Stimulated activated CD4-positive, alpha-beta T cell treated with anti-CD3 and anti-CD28 coated beads, Interleukin-2, amount 100 ng/mL, for 4 hours (primary cell): ENCODE measurements around the gene CSMD2.

ENCODE experiments used
- DNase-seq: peaks from one replicate; pipeline ENCODE4 v3.0.0-alpha.2; 2020; ENCODE audit warnings: low read depth

CSMD2 gene

GRCh38 chr1:33601751-33602150, 563.3 kb downstream of the CSMD2 start:
- no peak for DNase-seq

DNA sequence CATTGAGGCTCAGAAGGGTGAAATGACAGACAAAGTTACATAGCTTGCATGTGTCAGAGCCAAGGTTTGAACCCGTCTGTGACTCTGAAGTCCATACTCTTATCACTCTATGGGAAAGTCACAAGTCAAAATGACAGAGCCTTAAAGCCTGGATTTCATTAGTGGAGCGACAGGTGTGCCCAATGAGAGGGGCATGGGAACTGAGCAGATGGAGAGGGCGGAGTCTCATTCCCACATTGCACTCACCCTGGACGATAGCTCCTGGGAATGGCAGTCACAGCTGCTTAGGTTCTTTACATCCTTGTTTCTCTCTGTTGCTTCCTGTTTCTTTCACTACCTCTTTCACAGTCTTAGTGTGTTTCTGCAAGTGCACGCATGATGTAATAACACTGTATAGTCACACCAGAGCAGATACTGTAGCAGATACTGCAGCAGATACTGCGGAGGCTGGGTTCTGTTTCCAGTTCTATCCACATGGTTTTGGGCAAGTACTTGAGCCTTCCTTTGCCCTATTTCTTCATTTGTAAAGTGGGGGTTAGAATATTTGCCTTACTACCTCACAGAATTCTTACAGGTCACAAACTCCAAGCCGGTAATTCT, 565.4 kb downstream of the CSMD2 start:
- DNase-seq = no peak

DNA sequence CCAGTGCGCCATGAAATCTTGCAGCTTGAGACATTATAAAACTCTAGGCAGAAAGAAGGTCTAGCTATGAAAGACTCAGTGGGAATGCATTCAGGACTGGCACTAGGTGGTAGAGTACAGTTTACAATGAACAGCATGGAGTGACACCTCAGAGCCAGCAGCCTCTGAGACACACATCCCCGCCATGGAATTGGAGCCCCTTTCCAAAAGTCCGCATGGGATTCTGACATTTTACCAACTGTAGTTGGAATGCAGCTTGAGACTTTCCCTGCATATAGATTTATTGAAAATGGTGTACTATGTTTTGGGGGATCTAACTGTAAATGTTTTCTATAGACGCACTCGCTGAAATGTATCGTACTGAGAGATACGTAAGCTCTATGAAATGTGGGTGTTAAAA, 576.3 kb downstream of the CSMD2 start:
- no peak for DNase-seq

DNA sequence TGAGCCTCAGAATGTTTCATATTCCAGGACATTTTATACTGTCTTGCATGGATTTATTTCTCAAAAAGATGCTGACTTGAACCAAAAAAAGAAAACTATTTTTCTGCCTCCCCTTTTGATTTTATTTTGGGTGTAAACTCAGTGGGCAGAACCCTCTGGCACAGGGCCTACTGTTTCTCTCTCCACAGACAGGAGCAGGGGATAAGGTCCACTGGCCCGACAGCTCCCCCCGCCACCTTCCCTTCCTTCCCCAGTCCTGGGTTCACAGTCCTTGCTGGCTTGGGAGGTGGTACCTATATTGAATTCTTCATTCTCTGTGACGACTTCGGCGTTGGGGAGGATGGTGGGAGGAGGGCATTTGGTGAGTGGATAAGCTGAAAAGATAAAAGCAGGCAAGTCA, 578.2 kb downstream of the CSMD2 start:
- DNase-seq = no peak

DNA sequence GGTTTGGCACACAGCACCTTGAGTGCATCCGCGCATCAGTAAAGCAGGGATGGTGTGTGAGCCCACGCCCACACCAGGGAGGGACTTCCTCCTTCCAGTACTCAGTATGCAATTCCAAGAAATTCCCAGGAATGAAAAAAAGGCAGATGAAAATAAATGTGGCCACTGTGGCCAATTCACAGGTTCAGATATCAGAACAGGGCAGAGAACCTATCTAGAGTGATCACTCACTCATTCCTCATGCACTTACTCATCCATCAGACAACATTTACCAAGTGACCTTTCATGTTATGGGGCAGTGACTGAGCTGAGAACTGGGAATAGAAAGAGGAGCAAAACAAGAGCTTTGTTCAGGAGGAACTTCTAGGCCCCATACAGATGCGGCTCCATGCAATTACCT, 578.9 kb downstream of the CSMD2 start:
- no peak for DNase-seq

- DNase-seq = no peak
Observed at GRCh38 chr1:33583567-33583966, 581.5 kb downstream of the CSMD2 start.

GRCh38 chr1:33578557-33579448, 586.2 kb downstream of the CSMD2 start:
- DNase-seq = no peak

DNA sequence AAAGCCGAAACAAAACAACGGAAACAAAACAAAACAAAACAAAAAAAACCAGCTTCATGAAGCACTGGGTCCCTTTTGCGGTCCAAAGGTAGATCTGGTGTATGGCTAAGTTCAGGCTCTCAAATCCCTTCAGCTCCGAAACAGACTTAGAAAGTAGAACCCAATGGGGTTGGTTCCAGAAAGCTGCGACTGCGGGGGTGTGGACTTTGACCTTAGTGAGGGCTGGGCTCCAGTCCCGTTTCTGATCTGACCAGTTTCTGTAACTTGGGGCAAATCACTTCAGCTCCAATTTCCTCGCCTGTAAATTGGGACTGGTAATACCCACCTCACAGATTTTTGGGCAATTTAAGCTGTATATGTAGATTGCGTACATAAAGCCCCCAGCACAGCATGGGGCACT, 587.4 kb downstream of the CSMD2 start:
- DNase-seq = no peak

DNA sequence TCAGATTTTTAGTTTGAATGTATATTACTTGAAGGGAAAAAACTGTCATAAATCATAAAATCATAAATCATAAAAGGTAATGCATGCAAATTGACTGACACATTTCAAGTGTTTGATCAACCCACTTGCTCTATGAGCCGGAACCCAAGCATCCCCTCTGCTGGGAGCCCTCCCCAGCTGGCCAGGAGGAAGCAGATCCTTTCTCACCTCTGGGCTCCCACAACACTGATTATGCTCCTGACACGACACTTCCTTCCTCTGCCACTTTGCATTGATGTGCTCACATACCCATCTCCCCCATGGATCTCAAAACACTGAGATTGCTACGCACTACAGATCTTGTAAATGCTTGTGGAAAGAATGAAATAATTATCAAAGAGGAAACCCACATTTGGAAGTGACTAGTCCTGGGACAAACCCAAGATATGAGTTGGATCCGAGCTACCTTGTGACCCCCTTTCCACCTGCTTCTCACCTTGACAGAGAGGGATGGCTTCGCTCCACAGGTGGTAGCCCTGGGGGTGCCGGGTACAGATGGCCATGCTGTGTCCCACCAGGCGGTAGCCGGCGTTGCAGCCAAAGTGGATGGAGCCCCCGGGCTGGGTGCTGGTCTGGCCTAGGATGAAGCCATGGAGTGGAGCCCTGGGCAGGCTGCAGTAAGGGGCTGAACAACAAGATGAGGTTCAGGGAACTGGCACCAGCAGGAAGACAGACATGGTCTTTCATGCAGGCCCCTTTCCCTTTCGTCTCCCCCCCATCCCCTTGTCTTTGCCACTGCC, 588.0 kb downstream of the CSMD2 start:
- DNase-seq = no peak

- no peak for DNase-seq
Observed at GRCh38 chr1:33575324-33575879, 589.6 kb downstream of the CSMD2 start.

GRCh38 chr1:33573661-33574060, 591.4 kb downstream of the CSMD2 start:
- no peak for DNase-seq

DNA sequence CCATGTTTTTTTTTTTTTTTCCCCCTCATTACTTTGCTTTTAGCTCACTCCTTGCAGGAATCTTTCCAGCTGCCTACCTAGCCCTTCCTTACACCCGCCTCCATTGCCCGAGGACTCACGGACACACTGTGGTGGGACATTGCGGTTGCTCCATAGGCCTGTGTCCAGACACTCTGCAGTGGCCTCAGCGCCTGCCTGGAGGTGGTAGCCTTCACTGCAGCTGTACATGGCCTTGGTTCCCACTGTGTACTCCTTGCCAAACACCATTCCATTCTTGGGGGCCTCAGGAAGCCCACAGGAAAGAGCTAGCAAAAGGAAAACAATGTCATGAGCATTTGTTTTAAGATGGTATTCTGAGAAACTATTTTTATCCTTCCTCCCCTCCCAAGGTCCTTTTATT, 592.6 kb downstream of the CSMD2 start:
- no peak for DNase-seq

GRCh38 chr1:33569331-33569730, 595.7 kb downstream of the CSMD2 start:
- DNase-seq = no peak

DNA sequence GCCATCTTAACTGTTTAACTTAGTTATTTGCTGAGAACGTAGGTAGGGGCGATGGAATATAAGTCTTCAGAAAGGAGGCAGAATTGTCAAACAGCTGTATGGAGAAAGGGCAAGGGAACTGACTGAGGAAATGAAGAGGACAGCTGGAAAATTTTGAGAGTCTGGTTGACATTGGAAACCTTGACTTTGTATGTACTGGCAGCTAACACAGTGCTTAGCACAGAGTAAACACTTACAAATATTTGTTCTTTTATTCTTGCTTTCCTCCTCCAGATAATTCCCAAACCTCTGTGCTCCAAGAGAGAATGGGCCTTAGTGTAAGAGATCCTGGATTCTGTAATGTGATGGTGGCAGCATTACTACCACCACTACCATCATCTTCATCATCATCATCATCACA, 601.3 kb downstream of the CSMD2 start:
- DNase-seq = no peak

DNA sequence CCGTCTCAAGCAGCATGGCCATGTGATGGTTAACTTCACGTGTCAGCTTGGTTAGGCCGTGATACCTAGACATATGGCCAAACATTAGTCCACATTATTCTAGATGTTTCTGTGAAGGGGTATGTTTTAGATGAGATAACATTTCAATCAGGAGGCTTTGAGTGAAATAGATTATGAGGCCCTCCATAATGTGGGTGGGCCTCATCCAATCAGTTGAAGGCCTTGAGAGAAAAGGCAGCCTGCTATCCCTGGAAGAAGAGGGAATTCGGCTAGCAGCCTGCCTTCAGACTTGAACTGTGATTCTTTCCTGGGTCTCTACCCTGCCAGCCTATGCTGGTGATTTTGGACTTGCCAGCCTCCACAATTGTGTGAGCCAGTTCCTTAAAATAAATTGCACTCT, 602.5 kb downstream of the CSMD2 start:
- no peak for DNase-seq

DNA sequence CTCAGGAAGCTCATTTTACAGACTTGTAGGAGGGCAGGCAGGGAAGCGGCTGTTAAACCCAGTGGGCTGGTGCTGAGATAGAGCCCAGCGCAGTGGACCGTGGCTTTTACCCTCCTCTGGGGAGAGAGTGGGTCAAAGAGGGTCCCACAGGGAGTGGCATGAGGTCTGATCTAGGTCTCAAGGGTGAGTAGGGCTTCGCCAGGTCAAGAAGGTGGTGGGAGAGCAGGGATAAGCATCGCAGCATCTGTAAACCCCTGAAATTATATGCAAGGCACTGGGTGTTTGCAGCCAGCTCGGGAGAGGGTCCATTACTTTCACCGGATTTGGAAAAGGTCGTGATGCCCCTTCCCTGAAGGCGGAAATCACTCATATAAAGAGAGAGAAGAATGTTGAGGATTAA, 603.5 kb downstream of the CSMD2 start:
- DNase-seq = no peak

GRCh38 chr1:33560680-33561079, 604.4 kb downstream of the CSMD2 start:
- DNase-seq = no peak

DNA sequence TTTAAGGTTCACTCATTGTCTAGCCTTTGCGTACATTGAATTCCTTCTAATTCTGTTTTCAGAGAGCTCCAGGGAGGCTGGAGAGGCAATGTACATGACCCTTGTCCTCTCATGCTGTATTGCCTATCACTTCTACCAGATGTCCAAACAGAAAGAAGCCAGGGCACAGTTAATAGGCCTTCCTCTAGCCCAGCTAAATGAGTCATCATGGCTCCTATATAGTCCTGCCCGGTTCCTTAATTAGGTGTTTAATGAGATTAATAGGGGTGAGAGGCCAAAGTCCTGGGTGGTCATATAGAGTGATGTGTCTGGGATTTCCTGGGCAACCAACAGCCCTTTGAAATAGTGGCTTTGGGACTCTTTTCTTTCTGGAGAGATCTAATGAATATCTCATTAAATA, 616.3 kb downstream of the CSMD2 start:
- no peak for DNase-seq

- DNase-seq = no peak
Observed at GRCh38 chr1:33548319-33548718, 616.7 kb downstream of the CSMD2 start.

- no peak for DNase-seq
Observed at GRCh38 chr1:33547576-33547975, 617.5 kb downstream of the CSMD2 start.

DNA sequence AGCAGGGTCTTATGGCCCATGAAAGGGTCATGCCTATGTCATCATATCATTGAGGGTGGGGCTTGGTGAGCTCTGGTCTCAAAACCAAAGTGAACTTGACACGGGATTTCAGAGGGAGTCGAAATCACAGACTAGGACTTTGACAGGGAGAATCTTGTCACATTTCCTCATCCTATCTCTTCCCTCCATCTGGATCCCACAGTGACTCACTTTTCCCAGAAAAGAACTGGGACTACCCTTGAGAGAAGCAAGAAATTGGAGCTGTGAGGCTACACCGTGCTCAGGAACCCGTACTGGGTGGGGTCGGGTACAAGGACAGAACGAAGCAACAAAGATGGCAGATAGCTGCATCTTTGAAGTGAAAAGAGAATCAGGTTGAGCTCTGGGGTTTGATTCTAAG, 623.1 kb downstream of the CSMD2 start:
- no peak for DNase-seq

DNA sequence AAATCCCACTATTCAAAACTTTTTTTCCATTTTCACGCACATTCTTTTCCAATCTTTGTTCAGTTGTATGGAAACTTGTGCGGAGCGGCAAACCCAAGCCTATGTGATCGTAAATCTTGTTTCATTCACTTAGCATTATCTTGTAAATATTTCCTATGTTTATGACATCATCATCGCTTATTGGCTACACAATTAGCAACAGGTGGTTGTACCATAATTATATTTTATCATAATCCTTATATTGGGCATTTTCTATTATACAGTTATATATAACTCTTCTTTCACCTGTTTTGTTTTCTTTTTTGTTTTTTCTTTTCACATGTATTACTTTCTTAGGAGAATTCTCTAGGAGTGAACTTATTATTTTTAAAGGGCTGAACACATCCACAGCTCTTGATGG, 627.1 kb downstream of the CSMD2 start:
- no peak for DNase-seq

- no peak for DNase-seq
Observed at GRCh38 chr1:33535334-33535733, 629.7 kb downstream of the CSMD2 start.
